Stimulated activated CD4-positive, alpha-beta T cell treated with anti-CD3 and anti-CD28 coated beads, Interleukin-15, amount 100 ng/mL, for 1 hour (primary cell): ENCODE measurements around the gene AKAP1.

ENCODE experiments used
- DNase-seq, 2 donors: peaks; one replicate each; pipeline ENCODE4 v3.0.0-alpha.2; 2020; ENCODE audit warnings: low read depth in 1 of 2, low spot score in 1 of 2

The AKAP1 gene

GRCh38 chr17:57104461-57105175 is 19.6 kb downstream of the AKAP1 start:
- no peak for DNase-seq

DNA sequence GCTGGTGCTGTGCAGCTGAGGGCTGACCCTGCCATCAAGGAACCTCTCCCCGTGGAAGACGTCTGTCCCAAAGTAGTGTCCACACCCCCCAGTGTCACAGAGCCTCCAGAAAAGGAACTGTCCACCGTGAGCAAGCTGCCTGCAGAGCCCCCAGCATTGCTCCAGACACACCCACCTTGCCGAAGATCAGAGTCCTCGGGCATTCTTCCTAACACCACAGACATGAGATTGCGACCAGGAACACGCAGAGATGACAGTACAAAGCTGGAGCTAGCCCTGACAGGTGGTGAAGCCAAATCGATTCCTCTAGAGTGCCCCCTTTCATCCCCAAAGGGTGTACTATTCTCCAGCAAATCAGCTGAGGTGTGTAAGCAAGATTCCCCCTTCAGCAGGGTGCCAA is 20.5 kb downstream of the AKAP1 start:
- DNase-seq = no peak

- no peak for DNase-seq
Observed at GRCh38 chr17:57106107-57106835, 21.2 kb downstream of the AKAP1 start.

DNA sequence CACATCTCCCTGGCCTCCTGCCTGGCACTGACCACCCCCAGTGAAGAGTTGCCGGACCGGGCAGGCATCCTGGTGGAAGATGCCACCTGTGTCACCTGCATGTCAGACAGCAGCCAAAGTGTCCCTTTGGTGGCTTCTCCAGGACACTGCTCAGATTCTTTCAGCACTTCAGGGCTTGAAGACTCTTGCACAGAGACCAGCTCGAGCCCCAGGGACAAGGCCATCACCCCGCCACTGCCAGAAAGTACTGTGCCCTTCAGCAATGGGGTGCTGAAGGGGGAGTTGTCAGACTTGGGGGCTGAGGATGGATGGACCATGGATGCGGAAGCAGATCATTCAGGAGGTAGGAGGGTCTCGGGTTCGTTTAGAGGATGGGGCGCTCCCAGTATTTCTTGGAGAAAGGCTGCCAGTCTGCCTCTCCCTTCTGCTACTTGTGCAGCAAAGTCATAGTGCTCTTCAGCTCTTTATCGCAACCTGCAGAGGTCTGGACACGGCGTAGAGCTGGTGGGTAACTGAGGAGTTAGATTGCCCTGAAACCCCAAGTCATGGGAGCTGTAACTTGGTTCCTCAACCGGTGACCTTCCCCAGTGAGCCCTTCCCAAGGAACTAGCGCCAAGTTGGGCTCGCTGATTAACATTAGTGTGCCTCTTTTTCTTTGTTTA is 21.9 kb downstream of the AKAP1 start:
- no peak for DNase-seq

- no peak for DNase-seq
Observed at GRCh38 chr17:57107498-57108101, 22.6 kb downstream of the AKAP1 start.

- no peak for DNase-seq
Observed at GRCh38 chr17:57108671-57109392, 23.8 kb downstream of the AKAP1 start.

DNA sequence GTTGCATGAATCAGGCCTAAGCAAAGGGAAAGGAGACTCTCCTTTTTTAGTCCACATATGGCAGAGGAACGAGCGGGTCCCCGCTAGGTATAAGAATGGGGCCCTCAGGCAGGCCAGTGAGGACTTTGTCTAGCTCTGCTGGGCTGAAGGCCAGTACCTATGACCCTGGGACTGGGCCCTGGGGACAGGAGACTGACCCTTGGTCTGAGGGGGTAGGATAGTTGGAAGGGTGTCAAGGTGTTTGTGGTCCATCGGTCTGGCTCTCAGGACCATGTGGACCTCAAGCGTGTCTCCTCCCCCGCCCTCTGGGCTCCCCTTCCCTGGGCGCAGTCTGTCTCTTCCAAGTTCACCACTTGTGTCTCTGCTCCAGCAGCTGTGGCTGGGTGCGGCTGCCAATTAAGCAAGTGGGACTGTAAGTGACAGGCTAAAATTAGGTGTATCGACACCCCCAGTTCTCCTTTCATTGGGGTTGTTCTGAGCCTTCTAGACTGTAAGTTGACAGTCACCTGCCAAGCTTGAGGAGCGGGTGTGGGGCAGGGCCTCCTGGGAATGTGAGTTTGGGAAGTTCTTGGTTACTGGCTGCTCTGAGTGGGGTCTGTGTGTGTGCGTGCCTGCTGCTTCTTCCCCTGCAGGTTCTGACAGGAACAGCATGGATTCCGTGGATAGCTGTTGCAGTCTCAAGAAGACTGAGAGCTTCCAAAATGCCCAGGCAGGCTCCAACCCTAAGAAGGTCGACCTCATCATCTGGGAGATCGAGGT is 24.5 kb downstream of the AKAP1 start:
- no peak for DNase-seq

DNA sequence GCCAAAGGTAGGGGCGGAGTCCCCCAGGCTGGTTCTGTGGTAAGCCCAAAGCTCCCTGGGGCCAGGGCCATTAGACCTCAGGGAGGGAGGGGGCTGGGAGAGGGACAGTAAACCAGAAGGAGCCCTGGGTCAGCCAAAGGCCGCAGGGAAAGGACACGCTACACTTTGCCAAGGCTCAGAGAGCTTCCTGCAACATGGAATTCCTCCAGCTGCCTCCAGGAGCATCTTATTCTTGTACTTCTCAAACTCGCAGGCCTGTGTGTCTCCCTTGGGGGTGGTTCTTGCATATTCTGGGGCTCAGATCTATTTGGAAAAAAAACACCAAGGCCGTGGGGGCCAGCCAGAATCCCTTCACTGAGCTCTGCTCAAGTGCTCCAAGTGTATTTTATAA is 25.1 kb downstream of the AKAP1 start:
- no peak for DNase-seq

GRCh38 chr17:57110579-57111325 is 25.7 kb downstream of the AKAP1 start:
- DNase-seq = no peak

DNA sequence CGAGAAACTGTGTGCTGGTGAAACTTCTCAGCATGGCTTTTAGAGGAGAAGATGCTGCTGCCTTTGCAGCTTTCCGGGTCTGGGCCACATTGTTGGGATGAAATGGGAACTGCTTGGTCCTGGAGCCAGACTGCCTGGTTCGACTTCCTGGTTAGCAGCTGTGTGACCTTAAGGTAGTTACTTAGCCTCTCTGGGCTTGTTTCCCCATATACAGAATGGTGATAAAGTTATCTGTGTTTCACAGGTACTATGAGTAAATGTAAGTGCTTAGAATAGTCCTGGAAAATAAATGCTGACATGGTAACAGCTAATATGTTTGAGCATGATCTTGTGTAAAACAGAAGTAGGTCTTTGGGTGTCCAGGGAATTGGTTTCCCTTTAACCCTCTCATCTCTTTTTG is 26.3 kb downstream of the AKAP1 start:
- DNase-seq = no peak

GRCh38 chr17:57113011-57113410 is 28.0 kb downstream of the AKAP1 start:
- no peak for DNase-seq

DNA sequence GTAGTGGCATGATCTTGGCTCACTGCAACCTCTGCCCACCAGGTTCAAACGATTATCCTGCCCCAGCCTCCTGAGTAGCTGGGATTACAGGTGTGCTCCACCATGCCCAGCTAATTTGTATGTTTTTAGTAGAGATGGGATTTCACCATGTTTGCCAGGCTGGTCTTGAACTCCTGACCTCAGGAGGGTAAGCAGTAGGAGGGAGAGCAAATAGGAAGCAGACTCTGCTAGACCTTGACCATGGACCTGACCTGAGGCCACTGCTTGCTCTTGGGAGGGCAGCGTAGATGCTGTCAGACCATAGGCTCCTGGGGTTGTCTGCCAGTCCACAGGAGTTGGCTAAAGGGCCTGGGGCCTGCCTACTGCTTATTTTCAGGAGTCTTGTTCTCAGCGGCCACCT is 28.6 kb downstream of the AKAP1 start:
- no peak for DNase-seq

GRCh38 chr17:57114085-57114673 is 29.1 kb downstream of the AKAP1 start:
- DNase-seq = peak; percentile 34 to 53

DNA sequence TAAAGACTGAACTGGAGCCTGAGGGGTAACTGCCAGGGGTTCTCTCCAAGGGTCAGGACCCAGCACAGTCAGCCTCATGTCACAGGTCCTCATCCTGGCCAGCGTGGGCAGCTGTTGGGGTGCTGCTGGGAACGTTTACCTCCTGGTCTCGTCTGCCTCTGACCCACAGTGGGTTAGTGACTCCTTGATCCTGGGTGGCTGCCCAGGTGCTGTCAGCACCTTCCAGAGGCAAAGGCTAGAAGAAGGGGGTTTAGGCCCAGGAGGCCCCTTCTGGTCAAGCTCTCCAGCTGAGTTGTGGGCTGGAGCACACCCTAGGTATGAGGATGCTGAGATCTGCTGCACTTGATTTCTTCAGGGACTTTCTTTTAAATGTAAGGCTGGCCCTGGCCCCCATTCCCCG is 30.3 kb downstream of the AKAP1 start:
- no peak for DNase-seq

DNA sequence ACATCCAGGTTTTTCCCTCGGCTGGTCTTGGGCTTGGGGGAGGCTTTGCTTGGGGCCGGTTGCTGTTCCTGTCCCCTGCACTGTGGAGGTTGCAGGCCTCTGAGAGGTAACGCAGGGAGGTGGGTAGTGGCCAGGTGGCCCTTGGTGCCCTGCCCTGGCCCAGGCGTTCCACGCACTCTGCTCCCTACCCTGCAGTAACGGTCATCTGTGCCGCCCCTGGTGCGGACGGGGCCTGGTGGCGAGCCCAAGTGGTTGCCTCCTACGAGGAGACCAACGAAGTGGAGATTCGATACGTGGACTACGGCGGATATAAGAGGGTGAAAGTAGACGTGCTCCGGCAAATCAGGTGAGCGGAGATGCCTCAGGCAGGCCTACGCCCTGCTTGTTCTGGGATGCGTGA is 30.9 kb downstream of the AKAP1 start:
- no peak for DNase-seq

DNA sequence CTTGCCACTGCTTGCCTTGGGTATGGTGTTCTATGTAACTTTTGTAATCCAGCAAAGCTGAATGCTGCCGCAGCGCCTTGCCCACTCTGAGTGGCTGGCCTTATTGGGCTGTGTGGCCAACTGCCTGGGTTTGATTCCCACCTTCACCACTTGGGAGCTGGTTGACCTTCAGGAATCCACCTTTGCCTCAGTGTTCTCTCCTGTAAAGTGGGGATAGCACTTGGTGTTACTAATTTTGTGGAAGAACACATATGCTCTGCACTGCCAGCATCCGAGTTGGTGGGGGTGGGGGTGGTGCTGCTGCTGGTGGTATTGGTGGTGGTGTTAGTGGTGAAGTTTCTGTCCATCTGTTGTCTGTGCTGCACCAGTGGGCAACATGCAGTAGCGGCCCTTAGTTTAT is 32.8 kb downstream of the AKAP1 start:
- no peak for DNase-seq

- no peak for DNase-seq
Observed at GRCh38 chr17:57120814-57121213, 35.8 kb downstream of the AKAP1 start.

DNA sequence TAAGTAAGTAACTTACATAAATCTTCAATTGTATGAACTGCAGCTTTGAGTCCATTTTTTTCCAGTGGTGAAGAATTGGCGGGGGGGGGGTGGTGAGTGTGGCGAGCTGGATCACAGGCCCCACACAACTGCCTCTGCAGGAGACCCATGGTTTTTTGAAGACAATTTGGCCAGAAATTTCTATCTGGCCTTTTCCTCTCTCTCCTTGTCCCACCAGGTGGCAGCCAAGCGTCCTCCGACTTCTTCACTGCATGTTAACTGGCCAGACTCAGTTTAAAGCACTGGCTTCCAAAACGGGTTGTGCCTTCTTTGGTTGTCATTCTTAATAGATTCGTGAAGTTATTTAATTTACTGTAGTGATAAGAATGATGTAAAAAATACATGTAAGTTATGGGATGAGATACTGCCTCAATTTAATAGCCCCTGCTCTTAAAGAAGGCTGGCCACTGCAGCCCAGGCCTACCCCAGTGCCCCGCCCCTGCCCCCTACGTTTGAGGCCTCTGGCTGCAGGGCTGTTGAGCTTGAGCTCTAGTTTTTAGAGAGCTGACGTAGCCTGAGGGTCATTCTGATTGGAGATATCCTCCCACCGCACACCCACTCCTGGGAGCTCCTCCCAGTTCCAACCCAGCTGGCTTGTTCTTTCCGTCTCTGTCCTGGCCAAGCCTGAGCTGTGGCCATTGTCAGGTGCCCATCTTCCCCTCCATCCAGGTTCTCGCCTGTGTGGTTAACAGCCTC is 36.4 kb downstream of the AKAP1 start:
- no peak for DNase-seq

- DNase-seq = no peak
Observed at GRCh38 chr17:57124053-57124452, 39.0 kb downstream of the AKAP1 start.
